Femur (tissue), 1 donor: Measurements from ENCODE around the gene ZNF648.
"Not testable (repeated sequence)": the region's sequence is repeated elsewhere in the genome, so short reads cannot be mapped to it uniquely, and the experiment has no call there.

Experiments used
- DNase-seq: peaks from one replicate; pipeline ENCODE4 v3.0.0-alpha.2; 2017

ZNF648 gene

GRCh38 chr1:182010800-182011370, 50.6 kb downstream of the ZNF648 start:
- DNase-seq: not testable (repeated sequence)

DNA sequence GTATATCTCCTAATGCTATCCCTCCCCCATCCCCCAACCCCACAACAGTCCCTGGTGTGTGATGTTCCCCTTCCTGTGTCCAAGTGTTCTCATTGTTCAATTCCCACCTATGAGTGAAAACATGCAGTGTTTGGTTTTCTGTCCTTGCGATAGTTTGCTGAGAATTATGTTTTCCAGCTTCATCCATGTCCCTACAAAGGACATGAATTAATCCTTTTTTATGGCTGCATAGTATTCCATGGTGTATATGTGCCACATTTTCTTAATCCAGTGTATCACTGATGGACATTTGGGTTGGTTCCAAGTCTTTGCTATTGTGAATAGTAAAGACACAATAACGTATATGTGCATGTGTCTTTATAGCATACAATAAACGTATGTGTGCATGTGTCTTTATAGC, 56.1 kb downstream of the ZNF648 start:
- not testable (repeated sequence) for DNase-seq

DNA sequence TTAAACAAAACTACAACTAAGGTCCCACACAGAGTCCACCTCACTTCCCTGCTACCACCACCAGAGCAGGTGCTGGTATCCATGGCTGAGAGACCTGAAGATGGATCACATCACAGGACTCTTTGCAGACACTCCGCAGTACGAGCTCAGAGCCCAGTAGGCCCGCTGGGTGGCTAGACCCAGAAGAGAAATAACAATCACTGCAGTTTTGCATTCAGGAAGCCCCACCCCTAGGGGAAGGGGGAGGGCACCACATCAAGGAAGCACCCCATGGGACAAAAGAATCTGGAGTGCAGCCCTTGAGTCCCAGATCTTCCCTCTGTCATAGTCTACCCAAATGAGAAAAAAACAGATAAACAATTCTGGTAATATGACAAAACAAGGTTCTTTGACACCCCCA, 56.9 kb downstream of the ZNF648 start:
- DNase-seq: no peak
